Measurements from ENCODE around the gene DIAPH3.
"Not testable (repeated sequence)": the region's sequence is repeated elsewhere in the genome, so short reads cannot be mapped to it uniquely, and the experiment has no call there.

The DIAPH3 gene

GRCh38 chr13:60091573-60091972 lies 72.2 kb downstream of the DIAPH3 start:
- no peak for TF ChIP-seq CTCF (IDR thresholded peaks at IDR 0.05; ENCODE audit: extremely low read depth, insufficient read depth, missing control alignments)
- in situ Hi-C loops (cut with MboI; ENCODE audit: low pct_unique_long_range_greater_than_20kb, low sequenced_read_pairs, unreplicated experiment) = no loop called here
- no peak for DNase-seq (ENCODE audit: low spot score)

GRCh38 chr13:60090574-60090973 lies 73.2 kb downstream of the DIAPH3 start:
- in situ Hi-C loops (cut with MboI; ENCODE audit: low pct_unique_long_range_greater_than_20kb, low sequenced_read_pairs, unreplicated experiment) = no loop called here
- no peak for DNase-seq (ENCODE audit: low spot score)
- no peak for TF ChIP-seq CTCF (IDR thresholded peaks at IDR 0.05; ENCODE audit: extremely low read depth, insufficient read depth, missing control alignments)

- DNase-seq (ENCODE audit: low spot score); in situ Hi-C loops (cut with MboI; ENCODE audit: low pct_unique_long_range_greater_than_20kb, low sequenced_read_pairs, unreplicated experiment): not testable (repeated sequence)
Measured at GRCh38 chr13:60083780-60084179, 79.9 kb downstream of the DIAPH3 start.

- TF ChIP-seq CTCF (IDR thresholded peaks at IDR 0.05; ENCODE audit: extremely low read depth, insufficient read depth, missing control alignments) = no peak
- in situ Hi-C loops (cut with MboI; ENCODE audit: low pct_unique_long_range_greater_than_20kb, low sequenced_read_pairs, unreplicated experiment) = no loop called here
- DNase-seq (ENCODE audit: low spot score) = no peak
Measured at GRCh38 chr13:60080850-60081249, 82.9 kb downstream of the DIAPH3 start.

GRCh38 chr13:60078226-60078625 lies 85.5 kb downstream of the DIAPH3 start:
- DNase-seq (ENCODE audit: low spot score) = no peak
- in situ Hi-C loops (cut with MboI; ENCODE audit: low pct_unique_long_range_greater_than_20kb, low sequenced_read_pairs, unreplicated experiment) = no loop called here
- no peak for TF ChIP-seq CTCF (IDR thresholded peaks at IDR 0.05; ENCODE audit: extremely low read depth, insufficient read depth, missing control alignments)

GRCh38 chr13:60075850-60076249 lies 87.9 kb downstream of the DIAPH3 start:
- no peak for DNase-seq (ENCODE audit: low spot score)
- TF ChIP-seq CTCF (IDR thresholded peaks at IDR 0.05; ENCODE audit: extremely low read depth, insufficient read depth, missing control alignments) = no peak
- in situ Hi-C loops (cut with MboI; ENCODE audit: low pct_unique_long_range_greater_than_20kb, low sequenced_read_pairs, unreplicated experiment) = no loop called here

- DNase-seq (ENCODE audit: low spot score) = no peak
- no peak for TF ChIP-seq CTCF (IDR thresholded peaks at IDR 0.05; ENCODE audit: extremely low read depth, insufficient read depth, missing control alignments)
- in situ Hi-C loops (cut with MboI; ENCODE audit: low pct_unique_long_range_greater_than_20kb, low sequenced_read_pairs, unreplicated experiment) = no loop called here
Measured at GRCh38 chr13:60074397-60074796, 89.3 kb downstream of the DIAPH3 start.

Data from GM13977 (cell line).